GM18520 (cell line): ENCODE measurements around the gene IFNL3.
"Not testable (repeated sequence)": the region's sequence is repeated elsewhere in the genome, so short reads cannot be mapped to it uniquely, and the experiment has no call there.

ENCODE experiments used
- ATAC-seq: cut with Tn5 transposase; IDR thresholded peaks from one replicate; pipeline ENCODE4 v1.9.1; 2021; ENCODE audit not compliant: unreplicated experiment

The IFNL3 gene

GRCh38 chr19:39218230-39219007, 26.4 kb downstream of the IFNL3 start:
- no peak for ATAC-seq

GRCh38 chr19:39217094-39217493, 27.7 kb downstream of the IFNL3 start:
- no peak for ATAC-seq

GRCh38 chr19:39215323-39215722, 29.5 kb downstream of the IFNL3 start:
- ATAC-seq: not testable (repeated sequence)

GRCh38 chr19:39212375-39212742, 32.4 kb downstream of the IFNL3 start:
- ATAC-seq: no peak

- ATAC-seq: no peak
Measured at GRCh38 chr19:39211731-39212374, 33.0 kb downstream of the IFNL3 start.

- ATAC-seq: no peak
Measured at GRCh38 chr19:39209196-39209595, 35.6 kb downstream of the IFNL3 start.

- no peak for ATAC-seq
Measured at GRCh38 chr19:39208175-39208795, 36.5 kb downstream of the IFNL3 start.

GRCh38 chr19:39207293-39207836, 37.4 kb downstream of the IFNL3 start:
- ATAC-seq: no peak

- no peak for ATAC-seq
Measured at GRCh38 chr19:39206122-39206521, 38.7 kb downstream of the IFNL3 start.

GRCh38 chr19:39205449-39205764, 39.4 kb downstream of the IFNL3 start:
- ATAC-seq: no peak

GRCh38 chr19:39203372-39204341, 41.1 kb downstream of the IFNL3 start, which contains the start of gene SYCN:
TSS of gene SYCN (minus strand) at chr19:39204263. CDS start at chr19:39204254, 9 bp downstream.
- ATAC-seq: no peak

GRCh38 chr19:39202998-39203355, 41.8 kb downstream of the IFNL3 start:
- no peak for ATAC-seq

GRCh38 chr19:39200803-39201115, 44.0 kb downstream of the IFNL3 start:
- ATAC-seq: no peak

- ATAC-seq: no peak
Measured at GRCh38 chr19:39200066-39200802, 44.6 kb downstream of the IFNL3 start.

- no peak for ATAC-seq
Measured at GRCh38 chr19:39199025-39199424, 45.8 kb downstream of the IFNL3 start.

- no peak for ATAC-seq
Measured at GRCh38 chr19:39197808-39198207, 47.0 kb downstream of the IFNL3 start.

GRCh38 chr19:39196860-39197562, 47.8 kb downstream of the IFNL3 start, which contains the start of gene NCCRP1:
TSS of gene NCCRP1 (plus strand) at chr19:39196964. CDS start at chr19:39196983, 19 bp downstream.
- no peak for ATAC-seq

- no peak for ATAC-seq
Measured at GRCh38 chr19:39196320-39196719, 48.5 kb downstream of the IFNL3 start.

GRCh38 chr19:39195755-39196154, 49.1 kb downstream of the IFNL3 start:
- no peak for ATAC-seq
